SK-N-SH (cell line): ENCODE measurements around the gene UNC5B. TPM values are rescaled to one million over a fixed set of nuclear protein-coding genes. Genes with fewer than 3 reads are reported as not detected.
A peak's percentile ranks its signal among the peaks of the same experiment; 100 is the strongest.
"Not testable (repeated sequence)": the region's sequence is repeated elsewhere in the genome, so short reads cannot be mapped to it uniquely, and the experiment has no call there.

Experiments used
- CTCF ChIA-PET: fragments of 300-600, 350-600 bp; formaldehyde crosslinking; extraction: SDS; loops from one replicate; lab custom pipeline; 2021; lab: Yijun Ruan, JAX
- POLR2A ChIA-PET: fragments of 350-600 bp; sonication (Branson Sonifier 250); formaldehyde crosslinking; extraction: SDS; loops from one replicate; lab custom pipeline; 2020; ENCODE audit warnings: antibody characterized with exemption, inconsistent platforms; lab: Yijun Ruan, JAX
- DNase-seq: peaks from one replicate; pipeline ENCODE4 v3.0.0; 2012
- H2AFZ ChIP-seq: fragments of 200-600 bp; sonication (generic); 2 replicates; pipeline ENCODE4 v1.8.1; 2016; ENCODE audit warnings: antibody characterized with exemption, mild to moderate bottlenecking, low read depth
- H3F3A ChIP-seq: fragments of 200-600 bp; sonication (generic); replicated peaks from 2 replicates; pipeline ENCODE3; 2016; ENCODE audit warnings: antibody characterized with exemption, mild to moderate bottlenecking; ENCODE audit not compliant: insufficient read depth
- H3K27ac ChIP-seq, 2 experiments: fragments of 200-500 bp in 1 of 2; fragments of 200-600 bp in 1 of 2; sonication (Bioruptor generic) in 1 of 2; sonication (generic), shearing (Covaris generic) in 1 of 2; 2 replicates each; pipeline versions ENCODE4 v1.5.1 to v1.6.1; 2014 to 2016; ENCODE audit warnings: low read depth in 2 of 2, inconsistent platforms in 1 of 2, low read length in 1 of 2, mild to moderate bottlenecking in 1 of 2, mixed read lengths in 1 of 2
- H3K27me3 ChIP-seq: fragments of 200-600 bp; sonication (generic), shearing (Covaris generic); 2 replicates; pipeline ENCODE4 v1.6.1; 2016; ENCODE audit warnings: mixed run types; ENCODE audit not compliant: insufficient read depth
- H3K36me3 ChIP-seq, 2 experiments: fragments of 200-500 bp in 1 of 2; fragments of 200-600 bp in 1 of 2; sonication (Bioruptor generic) in 1 of 2; sonication (generic) in 1 of 2; replicated peaks in 1 of 2; 2 replicates each; pipeline versions ENCODE3 to v1.5.1; 2014 to 2016; ENCODE audit warnings: low read length in 1 of 2, mild to moderate bottlenecking in 1 of 2; ENCODE audit not compliant: insufficient read depth in 2 of 2, control insufficient read depth in 1 of 2
- H3K4me1 ChIP-seq, 2 experiments: fragments of 200-500 bp in 1 of 2; fragments of 200-600 bp in 1 of 2; sonication (Bioruptor generic) in 1 of 2; sonication (generic), shearing (Covaris generic) in 1 of 2; 2 replicates each; pipeline versions ENCODE4 v1.5.1 to v1.6.1; 2014 to 2016; ENCODE audit warnings: low read depth in 1 of 2, low read length in 1 of 2, mixed run types in 1 of 2; ENCODE audit not compliant: insufficient read depth in 2 of 2, control insufficient read depth in 1 of 2
- H3K4me2 ChIP-seq: fragments of 200-600 bp; sonication (generic), shearing (Covaris generic); 2 replicates; pipeline ENCODE4 v1.6.1; 2017; ENCODE audit warnings: mixed run types
- H3K4me3 ChIP-seq, 2 experiments: fragments of 200-500 bp in 1 of 2; fragments of 200-600 bp in 1 of 2; sonication (Bioruptor generic) in 1 of 2; sonication (generic), shearing (Covaris generic) in 1 of 2; 2 replicates each; pipeline versions ENCODE4 v1.5.1 to v1.8.1; 2014 to 2016; ENCODE audit warnings: low read depth in 2 of 2, inconsistent platforms in 1 of 2, low read length in 1 of 2, mild to moderate bottlenecking in 1 of 2, mixed read lengths in 1 of 2, moderate library complexity in 1 of 2
- H3K79me2 ChIP-seq: fragments of 200-600 bp; sonication (generic); 2 replicates; pipeline ENCODE4 v1.8.1; 2017; ENCODE audit warnings: mild to moderate bottlenecking; ENCODE audit not compliant: insufficient read depth
- H3K9ac ChIP-seq: fragments of 200-600 bp; sonication (generic); 2 replicates; pipeline ENCODE4 v1.6.1; 2017; ENCODE audit warnings: mixed run types
- H3K9me2 ChIP-seq: fragments of 200-600 bp; sonication (generic); 2 replicates; pipeline ENCODE4 v1.6.1; 2017; ENCODE audit warnings: mixed run types
- H3K9me3 ChIP-seq: fragments of 200-600 bp; sonication (generic); 2 replicates; pipeline ENCODE4 v1.6.1; 2017; ENCODE audit warnings: mixed run types, mild to moderate bottlenecking, moderate library complexity
- H4K20me1 ChIP-seq: fragments of 200-600 bp; sonication (generic); 2 replicates; pipeline ENCODE4 v1.6.1; 2017; ENCODE audit warnings: mild to moderate bottlenecking, mixed run types; ENCODE audit not compliant: insufficient read depth
- FOSL2 ChIP-seq: IDR thresholded peaks from 2 replicates; pipeline ENCODE4 v1.4.0; 2012; ENCODE audit warnings: low read depth, mild to moderate bottlenecking, moderate library complexity, borderline replicate concordance
- FOXM1 ChIP-seq: IDR thresholded peaks from 2 replicates; pipeline ENCODE4 v1.4.0; 2012; ENCODE audit warnings: low read depth, mild to moderate bottlenecking
- GABPA ChIP-seq: IDR thresholded peaks from 2 replicates; pipeline ENCODE4 v1.4.0; 2012; ENCODE audit warnings: low read depth, mild to moderate bottlenecking
- MXI1 ChIP-seq: IDR thresholded peaks from 2 replicates; pipeline ENCODE4 v1.6.1; 2012; ENCODE audit warnings: mild to moderate bottlenecking, low read depth, low read length, improper control_type of control experiment
- NFIC ChIP-seq: IDR thresholded peaks from 2 replicates; pipeline ENCODE4 v1.4.0; 2012; ENCODE audit warnings: borderline replicate concordance
- RAD21 ChIP-seq: IDR thresholded peaks from 2 replicates; pipeline ENCODE4 v1.6.1; 2012; ENCODE audit warnings: mild to moderate bottlenecking, low read length
- RCOR1 ChIP-seq: fragments of 150-350 bp; IDR thresholded peaks from 2 replicates; pipeline ENCODE4 v1.6.1; 2017; ENCODE audit warnings: antibody characterized with exemption, low read length
- YY1 ChIP-seq: IDR thresholded peaks from 2 replicates; pipeline ENCODE4 v1.4.0; 2012; ENCODE audit warnings: low read depth, mild to moderate bottlenecking
- WGBS: methylation state at CpG from one replicate; pipeline ENCODE4 v1.1.6; 2017; ENCODE audit warnings: low lambda C conversion rate; 5-methylcytosine and 5-hydroxymethylcytosine counted together
- polyA plus RNA-seq, 3 experiments: library from polyadenylated mRNA; depleted of rRNA; stranded (reverse); fragments of >200 nt; gene quantifications; 2 replicates each; pipeline ENCODE4 v1.2.3, GENCODE V29; 2012
- TF ChIP-seq, protein P1 (sequence below): IDR thresholded peaks from 2 replicates; pipeline ENCODE4 v1.6.1; 2012; ENCODE audit warnings: mild to moderate bottlenecking, low read depth, low read length, moderate library complexity

UNC5B gene
- polyA plus RNA-seq, 1 of the 3 experiments (the other 2 are of a cell fraction): 13.8 TPM

DNA sequence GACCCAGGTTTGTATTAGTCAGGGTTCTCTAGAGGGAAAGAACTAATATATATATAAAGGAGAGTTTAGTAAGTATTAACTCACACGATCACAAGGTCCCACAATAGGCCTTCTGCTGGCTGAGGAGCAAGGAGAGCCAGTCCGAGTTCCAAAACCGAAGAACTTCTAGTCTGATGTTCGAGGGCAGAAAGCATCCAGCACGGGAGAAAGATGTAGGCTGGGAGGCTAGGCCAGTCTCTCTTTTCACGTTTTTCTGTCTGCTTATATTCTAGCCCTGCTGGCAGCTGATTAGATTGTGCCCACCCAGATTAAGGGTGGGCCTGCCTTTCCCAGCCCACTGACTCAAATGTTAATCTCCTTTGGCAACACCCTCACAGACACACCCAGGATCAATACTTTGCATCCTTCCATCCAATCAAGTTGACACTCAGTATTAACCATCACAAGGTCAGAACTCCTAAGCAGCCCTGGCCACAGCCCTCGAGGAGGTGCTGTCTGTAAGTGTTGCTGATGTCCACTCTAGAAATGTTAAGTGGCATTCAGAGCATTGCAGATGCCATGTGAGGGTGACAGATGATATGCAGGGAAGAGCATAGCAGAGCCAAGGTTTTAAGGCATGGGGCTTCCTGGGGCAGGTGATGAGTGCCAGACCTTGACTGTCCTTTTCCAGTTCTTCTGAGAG, 7.0 kb downstream of the UNC5B start:
- TF ChIP-seq MXI1: peak; percentile 69; the same call in 1 of the 2 replicates
- not testable (repeated sequence) for H3K9ac ChIP-seq, H3F3A ChIP-seq, H2AFZ ChIP-seq, H3K36me3 ChIP-seq, H3K9me2 ChIP-seq, H3K9me3 ChIP-seq, DNase-seq, H3K4me3 ChIP-seq, H3K27me3 ChIP-seq
- CTCF ChIA-PET: interaction anchor here (0.8 to 10.6 kb wide), 9 partner anchors 11 to 316 kb away, joined by 3 to 107 read pairs (median 10); no protein-coding TSS in a partner anchor
- Histone ChIP-seq H3K4me2 (peak overlapping the region; percentile 30; the same call in 1 of the 2 replicates), H3K4me1 (peaks cover 62 to 88% of the 10 kb centered on the region in 2 experiments), H3K27ac (peak overlapping the region; percentile 90 to 98; a peak in 3 of 4 replicates), H3K79me2 (peaks cover 100% of the 10 kb centered on the region), H4K20me1 (peaks cover 87% of the 10 kb centered on the region)
- POLR2A ChIA-PET: interaction anchor here (0.8 kb wide), 1 partner anchor 316 kb away, joined by 3 read pairs; no protein-coding TSS in a partner anchor
- 81% methylated on average over 7 of the region's 7 CpGs for WGBS

DNA sequence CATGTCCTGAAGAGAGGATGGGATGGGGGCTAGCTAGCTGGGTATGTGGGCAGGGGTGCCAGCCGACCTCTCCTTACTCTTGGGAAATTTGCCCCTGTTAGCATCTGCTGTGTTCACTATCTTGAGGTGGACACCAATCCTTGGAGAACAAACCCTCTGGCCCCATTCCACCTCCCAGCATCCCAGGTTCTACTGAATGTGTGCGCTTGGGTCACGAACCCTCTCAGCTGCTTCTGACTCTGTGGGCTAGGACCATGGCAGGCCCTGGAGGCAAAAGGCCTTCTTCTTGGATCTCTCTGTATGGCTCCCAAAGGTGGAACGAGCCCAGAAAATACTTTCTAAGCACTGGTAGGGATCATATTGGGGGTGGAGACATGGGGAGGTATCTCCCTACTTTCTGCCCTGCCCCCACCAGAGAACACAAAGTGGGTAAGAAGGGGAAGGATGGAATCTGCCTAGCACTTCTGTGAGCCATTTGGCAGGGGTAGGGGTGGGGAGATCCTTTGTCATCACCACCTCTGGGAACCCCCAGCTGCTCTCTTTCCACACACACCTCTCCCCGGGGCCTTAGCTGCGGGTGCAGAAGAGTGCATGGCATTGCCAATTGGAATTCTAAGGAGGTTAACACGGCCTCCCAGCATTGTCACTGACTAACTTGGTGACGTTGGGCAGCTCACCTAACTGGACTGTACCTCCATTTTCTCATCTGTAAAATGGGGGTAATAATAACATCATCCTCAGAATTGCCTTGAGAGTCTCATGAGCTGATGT, 7.7 kb downstream of the UNC5B start:
- no peak for DNase-seq
- 77% methylated on average over 6 of the region's 8 CpGs for WGBS
- Histone ChIP-seq H3K9me2 (no peaks in the 10 kb centered on the region), H3K4me3 (no peak overlapping the region), H3K79me2 (peaks cover 100% of the 10 kb centered on the region), H3K9ac (no peak overlapping the region), H4K20me1 (peaks cover 87% of the 10 kb centered on the region), H3K36me3 (no peaks in the 10 kb centered on the region), H3K4me2 (peak overlapping the region; percentile 30; the same call in 1 of the 2 replicates), H3K9me3 (no peaks in the 10 kb centered on the region), H3K4me1 (peaks cover 58 to 88% of the 10 kb centered on the region in 2 experiments), H2AFZ (no peak overlapping the region), H3K27me3 (no peaks in the 10 kb centered on the region), H3F3A (peaks cover 10% of the 10 kb centered on the region)
- POLR2A ChIA-PET: no interaction called here
- CTCF ChIA-PET: interaction anchor here (1.4 to 10.6 kb wide), 9 partner anchors 10 to 317 kb away, joined by 3 to 107 read pairs (median 6); no protein-coding TSS in a partner anchor
- TF ChIP-seq, protein P1, sequence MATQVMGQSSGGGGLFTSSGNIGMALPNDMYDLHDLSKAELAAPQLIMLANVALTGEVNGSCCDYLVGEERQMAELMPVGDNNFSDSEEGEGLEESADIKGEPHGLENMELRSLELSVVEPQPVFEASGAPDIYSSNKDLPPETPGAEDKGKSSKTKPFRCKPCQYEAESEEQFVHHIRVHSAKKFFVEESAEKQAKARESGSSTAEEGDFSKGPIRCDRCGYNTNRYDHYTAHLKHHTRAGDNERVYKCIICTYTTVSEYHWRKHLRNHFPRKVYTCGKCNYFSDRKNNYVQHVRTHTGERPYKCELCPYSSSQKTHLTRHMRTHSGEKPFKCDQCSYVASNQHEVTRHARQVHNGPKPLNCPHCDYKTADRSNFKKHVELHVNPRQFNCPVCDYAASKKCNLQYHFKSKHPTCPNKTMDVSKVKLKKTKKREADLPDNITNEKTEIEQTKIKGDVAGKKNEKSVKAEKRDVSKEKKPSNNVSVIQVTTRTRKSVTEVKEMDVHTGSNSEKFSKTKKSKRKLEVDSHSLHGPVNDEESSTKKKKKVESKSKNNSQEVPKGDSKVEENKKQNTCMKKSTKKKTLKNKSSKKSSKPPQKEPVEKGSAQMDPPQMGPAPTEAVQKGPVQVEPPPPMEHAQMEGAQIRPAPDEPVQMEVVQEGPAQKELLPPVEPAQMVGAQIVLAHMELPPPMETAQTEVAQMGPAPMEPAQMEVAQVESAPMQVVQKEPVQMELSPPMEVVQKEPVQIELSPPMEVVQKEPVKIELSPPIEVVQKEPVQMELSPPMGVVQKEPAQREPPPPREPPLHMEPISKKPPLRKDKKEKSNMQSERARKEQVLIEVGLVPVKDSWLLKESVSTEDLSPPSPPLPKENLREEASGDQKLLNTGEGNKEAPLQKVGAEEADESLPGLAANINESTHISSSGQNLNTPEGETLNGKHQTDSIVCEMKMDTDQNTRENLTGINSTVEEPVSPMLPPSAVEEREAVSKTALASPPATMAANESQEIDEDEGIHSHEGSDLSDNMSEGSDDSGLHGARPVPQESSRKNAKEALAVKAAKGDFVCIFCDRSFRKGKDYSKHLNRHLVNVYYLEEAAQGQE: no peak
- no peak for TF ChIP-seq YY1
- TF ChIP-seq FOXM1: no peak
- TF ChIP-seq NFIC: no peak
- no peak for TF ChIP-seq RAD21
- TF ChIP-seq RCOR1: no peak
- TF ChIP-seq GABPA: no peak
- no peak for TF ChIP-seq FOSL2
- TF ChIP-seq, all 33 proteins: peak for 0
- H3K27ac ChIP-seq: peak overlapping the region; percentile 34 to 98; a peak in 3 of 4 replicates
